Measurements from ENCODE around the gene ZXDA.
A peak's percentile ranks its signal among the peaks of the same experiment; 100 is the strongest.
"Not testable (repeated sequence)": the region's sequence is repeated elsewhere in the genome, so short reads cannot be mapped to it uniquely, and the experiment has no call there.

The ZXDA gene

GRCh38 chrX:57910287-57910912, at the start of gene ZXDA:
ZXDA (minus strand) TSS chrX:57910458; CDS start chrX:57910420, 38 bp downstream.
- not testable (repeated sequence) for DNase-seq

DNA sequence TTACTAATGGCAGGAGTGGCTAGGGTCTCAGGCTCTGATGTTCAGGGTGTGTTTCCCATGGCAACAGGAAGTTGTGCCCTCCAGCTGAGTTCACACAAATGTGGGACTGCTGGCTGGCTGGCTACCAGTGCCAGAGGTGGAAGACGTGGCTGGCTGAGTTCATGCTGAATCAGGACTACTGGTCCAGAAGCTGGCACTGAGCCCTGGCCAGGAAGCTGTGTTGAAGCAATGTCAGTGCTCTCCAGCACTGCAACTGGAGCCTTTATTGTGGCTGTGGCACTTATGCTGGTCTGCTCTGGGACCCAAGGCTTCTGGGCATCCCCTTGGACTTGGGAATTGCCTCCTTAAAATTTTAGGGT, 42.0 kb upstream of the ZXDA start:
- no peak for DNase-seq

GRCh38 chrX:57951666-57952319, 41.5 kb upstream of the ZXDA start:
- no peak for DNase-seq

- DNase-seq = no peak
Measured at GRCh38 chrX:57933321-57933720, 23.1 kb upstream of the ZXDA start.

- DNase-seq = no peak
Measured at GRCh38 chrX:57932266-57932665, 22.0 kb upstream of the ZXDA start.

DNA sequence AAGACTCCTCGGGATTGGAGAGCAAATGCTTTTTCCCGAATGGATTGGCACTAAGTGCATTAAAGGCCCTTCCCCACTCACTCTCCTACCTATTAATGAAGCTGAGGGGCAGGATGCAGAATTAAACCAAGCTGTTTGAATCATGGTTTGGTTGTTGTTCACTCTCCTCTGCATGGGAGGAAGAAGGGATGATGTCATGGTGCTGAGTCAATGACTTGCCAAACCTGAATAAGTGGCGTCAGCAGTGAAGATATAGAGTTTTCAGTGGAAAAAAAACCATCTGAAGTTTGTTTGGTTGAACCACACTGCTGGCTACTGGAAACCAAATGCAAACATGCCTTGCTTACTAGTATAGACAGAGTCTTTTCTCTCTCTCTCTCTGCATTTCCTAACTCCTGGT, 19.8 kb upstream of the ZXDA start:
- no peak for DNase-seq

- DNase-seq = no peak
Measured at GRCh38 chrX:57929373-57929772, 19.1 kb upstream of the ZXDA start.

DNA sequence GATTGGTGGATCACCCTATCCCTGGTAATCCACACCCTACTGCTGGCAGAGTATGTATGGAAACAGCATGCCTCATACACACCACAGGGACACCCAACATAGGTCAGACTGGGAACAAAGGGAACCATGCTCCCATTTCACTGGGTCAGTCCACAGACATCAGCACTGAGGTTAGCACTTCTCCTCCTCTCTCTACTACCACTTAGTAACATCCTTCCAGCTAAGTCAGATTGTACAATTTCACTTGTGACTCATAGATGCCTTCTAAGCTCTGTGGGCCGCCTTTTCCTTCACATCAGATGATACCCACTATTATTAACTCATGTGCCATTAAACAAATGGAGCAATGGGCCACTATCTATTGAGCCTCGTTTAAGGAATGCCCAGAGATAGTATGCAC, 15.5 kb upstream of the ZXDA start:
- no peak for DNase-seq

- DNase-seq = no peak
Measured at GRCh38 chrX:57918750-57919436, 8.6 kb upstream of the ZXDA start.

DNA sequence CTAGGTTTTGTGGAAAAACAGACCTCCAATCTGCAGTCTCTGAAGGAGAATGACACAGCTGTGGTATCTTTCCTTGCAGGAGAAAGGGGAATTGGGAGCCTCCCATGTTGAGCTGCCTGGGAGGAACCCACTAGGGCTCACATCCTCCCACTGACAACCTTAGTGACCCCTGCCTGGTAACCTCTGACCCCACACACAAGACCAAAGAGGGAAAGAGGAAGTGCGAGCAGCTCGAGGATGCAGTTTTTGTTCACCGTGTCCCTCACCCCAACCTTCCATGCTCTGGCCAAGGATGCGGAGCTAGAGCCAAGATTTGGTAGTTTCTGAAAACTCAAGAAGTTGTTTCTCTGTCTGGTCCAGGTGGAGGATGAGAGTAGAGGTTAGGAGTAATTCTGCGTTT, 5.4 kb upstream of the ZXDA start:
- DNase-seq = no peak

GRCh38 chrX:57909595-57910286, 517 bp downstream of the ZXDA start:
- DNase-seq = not testable (repeated sequence)

DNA sequence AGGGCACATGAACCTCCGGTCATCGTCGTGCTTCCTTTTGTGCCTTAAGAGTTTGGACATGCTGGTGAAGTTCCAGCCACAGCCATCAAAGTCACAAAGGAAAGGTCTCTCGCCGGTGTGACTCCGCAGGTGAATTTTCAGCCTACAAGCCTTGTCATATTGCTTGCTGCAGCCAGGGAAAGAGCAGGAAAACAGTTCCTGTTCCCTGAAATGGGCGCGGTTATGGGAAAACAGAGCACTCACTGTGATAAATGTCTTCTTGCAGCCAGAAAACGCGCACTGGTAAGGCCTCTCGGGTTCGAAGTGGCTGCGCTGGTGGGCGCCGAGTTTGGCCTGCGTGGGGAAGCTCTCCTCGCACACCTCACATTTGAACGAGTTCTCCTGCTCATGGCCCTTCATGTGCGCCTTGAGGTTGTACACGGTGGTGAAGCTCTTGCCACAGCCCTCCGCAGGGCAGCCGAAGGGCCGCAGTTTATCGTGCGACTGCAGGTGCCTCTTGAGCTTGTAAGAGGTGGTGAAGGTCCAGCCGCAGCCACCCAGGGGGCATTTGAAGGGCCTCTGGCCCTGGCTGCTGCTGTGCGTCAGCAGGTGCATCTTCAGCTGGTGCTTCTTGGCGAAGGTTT, 1.2 kb downstream of the ZXDA start:
- not testable (repeated sequence) for DNase-seq

DNA sequence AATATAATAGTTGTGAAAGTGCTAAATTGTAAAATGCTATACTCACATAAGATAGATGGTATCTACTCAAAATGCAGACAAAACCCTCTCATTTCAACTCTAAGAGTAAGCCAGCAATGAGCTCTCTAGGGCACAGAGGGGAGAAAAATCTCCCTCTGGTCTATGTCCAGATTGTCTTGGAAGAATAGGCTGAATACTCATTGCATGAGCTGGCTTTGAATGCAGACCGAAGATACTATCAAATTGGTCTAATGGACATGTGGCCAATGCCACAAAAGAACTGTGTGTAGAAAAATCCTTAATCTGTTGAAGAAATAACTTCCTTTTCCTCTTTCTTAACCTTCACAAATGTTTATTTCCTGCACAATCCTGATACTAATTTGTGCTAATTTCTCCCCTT, 3.5 kb downstream of the ZXDA start:
- DNase-seq = no peak

GRCh38 chrX:57905141-57905540, 5.1 kb downstream of the ZXDA start:
- DNase-seq = no peak

GRCh38 chrX:57904176-57904880, 5.9 kb downstream of the ZXDA start:
- DNase-seq = no peak

- no peak for DNase-seq
Measured at GRCh38 chrX:57902633-57903032, 7.6 kb downstream of the ZXDA start.

GRCh38 chrX:57901466-57901865, 8.8 kb downstream of the ZXDA start:
- DNase-seq = no peak

DNA sequence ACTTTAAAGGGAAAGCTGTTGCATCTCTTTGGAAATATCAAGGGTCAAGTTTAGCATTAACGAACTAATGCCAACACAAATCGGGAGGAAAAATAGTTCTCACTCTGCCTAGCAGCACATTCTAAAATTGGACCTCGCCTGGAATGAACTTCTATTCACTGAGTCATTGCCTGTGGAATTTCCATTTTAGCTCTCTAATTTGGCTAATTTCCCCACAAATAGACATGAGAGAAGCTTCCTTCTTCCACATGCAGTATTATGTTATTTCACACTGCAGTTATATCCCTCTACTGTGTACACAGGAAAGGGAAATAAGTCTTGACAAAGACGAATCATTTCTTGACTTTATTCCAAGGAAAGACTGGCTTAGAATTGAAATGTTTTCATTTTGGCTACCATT, 9.3 kb downstream of the ZXDA start:
- DNase-seq = peak; percentile 51

- DNase-seq = no peak
Measured at GRCh38 chrX:57899906-57900305, 10.4 kb downstream of the ZXDA start.

- no peak for DNase-seq
Measured at GRCh38 chrX:57899064-57899463, 11.2 kb downstream of the ZXDA start.

DNA sequence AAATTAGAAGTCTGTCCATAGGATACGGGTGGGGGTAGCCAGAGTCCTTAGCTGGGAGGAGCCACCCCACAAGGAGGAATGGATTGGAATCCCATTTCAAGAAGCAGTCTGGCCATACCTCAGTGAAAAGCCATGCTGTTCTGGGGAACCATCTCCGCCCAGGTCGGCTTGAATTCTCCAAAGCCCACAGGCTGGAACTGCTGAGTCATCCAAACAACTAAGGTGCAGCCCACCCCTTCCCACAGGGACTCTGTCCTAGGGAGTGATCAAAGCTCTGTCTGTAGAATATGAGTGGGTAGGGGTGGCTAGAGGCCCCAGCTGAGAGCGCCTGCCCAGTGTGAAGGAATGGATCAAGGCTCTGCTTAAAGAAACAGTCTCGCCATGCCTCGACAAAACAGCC, 38.8 kb downstream of the ZXDA start:
- DNase-seq = no peak

Measured in kidney glomerular epithelial cell (primary cell).